Fibroblast of the aortic adventitia (primary cell): ENCODE results near the gene KCNQ1. TPM values are rescaled to one million over a fixed set of nuclear protein-coding genes. Genes with fewer than 3 reads are reported as not detected.

Experiments
- DNase-seq: peaks from one replicate; pipeline ENCODE4 v3.0.0-alpha.2; 2010; ENCODE audit warnings: low read depth
- H3K4me3 ChIP-seq: 2 replicates; pipeline ENCODE4 v1.5.1; 2011; ENCODE audit warnings: low read depth, mild to moderate bottlenecking, control low read depth, low read length, moderate library complexity
- CTCF ChIP-seq: IDR thresholded peaks from 2 replicates; pipeline ENCODE4 v1.5.1; 2011; ENCODE audit warnings: mild to moderate bottlenecking, low read length, control low read depth, inconsistent platforms; ENCODE audit not compliant: insufficient read depth
- total RNA-seq: library from RNA; depleted of rRNA; stranded (reverse); fragments of >200 nt; gene quantifications from 2 replicates; pipeline ENCODE4 v1.2.3, GENCODE V29; 2012; ENCODE audit warnings: low replicate concordance

KCNQ1 gene
- total RNA-seq, 1 donor = not detected

GRCh38 chr11:2810411-2811205, 365.8 kb downstream of the KCNQ1 start:
- no peak for TF ChIP-seq CTCF
- no peak for DNase-seq

DNA sequence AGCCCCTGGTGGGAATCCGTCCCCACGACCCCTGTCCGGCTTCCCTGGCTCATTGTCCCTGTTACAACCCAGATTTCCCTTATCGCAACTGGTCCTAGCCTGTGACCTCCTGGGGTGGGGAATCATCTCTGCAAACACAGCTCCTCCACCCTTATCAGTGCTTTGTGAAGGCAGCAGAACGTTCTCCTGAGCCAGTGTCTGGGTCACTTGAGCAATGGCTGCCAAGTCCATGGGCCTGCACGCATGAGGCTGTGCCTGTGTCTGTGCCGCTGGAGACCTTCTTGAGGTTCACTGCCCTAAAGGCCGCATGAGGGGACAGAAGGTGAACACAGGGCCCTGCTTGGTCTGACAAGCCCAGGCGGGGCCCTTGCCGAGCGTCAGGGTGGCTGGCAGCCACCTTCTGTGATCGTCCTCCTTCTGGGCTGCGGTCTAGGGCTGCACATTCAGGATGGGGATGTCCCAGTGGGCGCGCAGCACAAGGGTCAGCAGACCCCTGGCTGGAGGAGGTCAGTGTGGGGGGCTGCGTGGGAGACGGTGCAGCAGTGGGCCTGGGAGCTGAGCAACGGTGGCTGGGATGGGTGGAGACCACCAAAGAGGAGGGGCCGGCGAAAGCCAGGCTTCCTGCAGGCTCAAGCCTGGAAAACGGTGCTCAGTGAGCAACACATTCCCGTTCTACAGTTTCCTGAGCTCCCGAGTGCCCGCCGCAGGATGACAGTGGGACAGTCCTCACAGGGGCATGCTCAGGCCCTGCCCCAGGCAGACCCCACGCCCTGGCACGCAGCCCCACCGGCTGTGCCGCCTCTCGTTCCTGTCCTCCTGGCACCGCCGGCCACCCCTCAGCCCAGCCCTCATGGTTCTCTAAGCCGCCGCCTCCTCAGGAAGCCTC, 366.6 kb downstream of the KCNQ1 start:
- no peak for TF ChIP-seq CTCF
- no peak overlapping the region for H3K4me3 ChIP-seq
- no peak for DNase-seq

More at GRCh38 chr11:2810411-2811205, 365.8 kb downstream of the KCNQ1 start:
- H3K4me3 ChIP-seq = no peak overlapping the region

- DNase-seq = peak; percentile 65
- no peak for TF ChIP-seq CTCF
Measured at GRCh38 chr11:2812371-2812991, 367.7 kb downstream of the KCNQ1 start.

DNA sequence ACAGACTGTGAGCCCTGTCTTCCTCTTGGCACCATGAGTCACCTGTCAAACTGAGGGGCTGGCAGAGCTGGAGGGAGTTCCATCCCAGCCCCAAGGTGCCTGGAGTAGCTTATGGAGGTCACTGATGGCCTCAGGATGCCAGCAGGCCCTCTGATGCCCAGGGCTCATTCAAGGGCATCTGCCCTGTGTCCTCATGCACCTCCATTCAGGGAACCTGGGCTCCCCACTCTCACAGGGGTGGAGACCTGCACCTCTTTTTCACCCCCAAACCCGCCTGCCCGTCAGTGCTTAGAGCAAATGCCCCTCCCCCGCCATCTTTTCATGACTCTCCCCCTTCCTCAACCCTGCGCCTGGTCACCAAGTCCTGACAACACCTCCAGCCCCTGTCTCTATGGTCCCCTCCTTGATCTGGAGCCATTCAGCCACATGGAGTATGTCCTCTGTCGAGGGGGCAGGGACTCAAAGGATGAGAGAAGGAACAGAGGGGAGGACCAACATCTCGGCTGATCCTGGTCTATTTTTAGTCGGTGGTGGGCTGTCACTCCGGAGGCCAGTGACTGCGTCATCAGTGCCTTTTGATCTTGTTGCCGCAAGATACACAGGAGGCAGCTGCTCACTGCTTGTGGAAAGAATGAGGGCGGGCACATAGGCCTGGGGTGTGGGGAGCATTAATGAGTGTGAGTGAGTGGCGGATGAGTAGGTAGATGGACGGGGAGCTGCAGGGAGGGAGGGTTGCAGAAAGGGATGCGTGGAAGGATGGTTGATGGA, 368.5 kb downstream of the KCNQ1 start:
- no peak overlapping the region for H3K4me3 ChIP-seq
- DNase-seq = no peak
- no peak for TF ChIP-seq CTCF

More at GRCh38 chr11:2812371-2812991, 367.7 kb downstream of the KCNQ1 start:
- peak overlapping the region; percentile 13 for H3K4me3 ChIP-seq

- H3K4me3 ChIP-seq = no peak overlapping the region
- DNase-seq = no peak
- no peak for TF ChIP-seq CTCF
Measured at GRCh38 chr11:2813968-2814367, 369.2 kb downstream of the KCNQ1 start.

- DNase-seq = no peak
- no peak overlapping the region for H3K4me3 ChIP-seq
- TF ChIP-seq CTCF = no peak
Measured at GRCh38 chr11:2814751-2815150, 369.9 kb downstream of the KCNQ1 start.
